Keratinocyte (primary cell): ENCODE measurements around the gene AP1S3.

ENCODE experiments used
- EZH2 ChIP-seq: IDR thresholded peaks from one replicate; pipeline ENCODE4 v1.6.1; 2012; ENCODE audit warnings: inconsistent platforms, mild to moderate bottlenecking, low read length, moderate library complexity
- TF ChIP-seq, protein P1 (sequence below), 3 experiments: IDR thresholded peaks in 1 of 3; conservative IDR thresholded peaks in 1 of 3; optimal IDR thresholded peaks in 1 of 3; 2 replicates in 2 of 3; 3 replicates in 1 of 3; pipeline versions ENCODE3 to v1.5.1; 2011; ENCODE audit warnings: low read length in 3 of 3, mild to moderate bottlenecking in 3 of 3, moderate library complexity in 2 of 3, control low read depth in 1 of 3, inconsistent platforms in 1 of 3; ENCODE audit not compliant: insufficient read depth in 2 of 3; ENCODE audit errors: extremely low read depth in 1 of 3

DNA sequence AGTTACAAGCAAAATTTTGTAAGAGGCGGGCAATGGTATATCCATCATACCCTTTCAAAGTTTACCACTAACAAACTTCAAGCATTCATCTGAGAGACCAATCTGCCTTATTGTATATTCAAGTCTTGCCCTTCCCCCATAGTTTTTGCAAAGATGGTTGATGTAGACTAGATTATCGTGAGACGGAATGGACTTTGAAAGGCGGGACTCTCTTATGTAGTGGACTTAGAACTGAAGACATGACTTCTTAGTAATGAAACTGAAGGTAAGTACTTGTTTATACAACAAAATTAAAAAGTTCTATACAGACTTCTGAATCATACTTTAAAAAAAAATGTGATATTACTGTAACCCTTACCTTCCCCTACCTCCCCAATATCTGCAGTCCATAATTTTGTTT is 10.4 kb downstream of the AP1S3 start:
- TF ChIP-seq, protein P1, sequence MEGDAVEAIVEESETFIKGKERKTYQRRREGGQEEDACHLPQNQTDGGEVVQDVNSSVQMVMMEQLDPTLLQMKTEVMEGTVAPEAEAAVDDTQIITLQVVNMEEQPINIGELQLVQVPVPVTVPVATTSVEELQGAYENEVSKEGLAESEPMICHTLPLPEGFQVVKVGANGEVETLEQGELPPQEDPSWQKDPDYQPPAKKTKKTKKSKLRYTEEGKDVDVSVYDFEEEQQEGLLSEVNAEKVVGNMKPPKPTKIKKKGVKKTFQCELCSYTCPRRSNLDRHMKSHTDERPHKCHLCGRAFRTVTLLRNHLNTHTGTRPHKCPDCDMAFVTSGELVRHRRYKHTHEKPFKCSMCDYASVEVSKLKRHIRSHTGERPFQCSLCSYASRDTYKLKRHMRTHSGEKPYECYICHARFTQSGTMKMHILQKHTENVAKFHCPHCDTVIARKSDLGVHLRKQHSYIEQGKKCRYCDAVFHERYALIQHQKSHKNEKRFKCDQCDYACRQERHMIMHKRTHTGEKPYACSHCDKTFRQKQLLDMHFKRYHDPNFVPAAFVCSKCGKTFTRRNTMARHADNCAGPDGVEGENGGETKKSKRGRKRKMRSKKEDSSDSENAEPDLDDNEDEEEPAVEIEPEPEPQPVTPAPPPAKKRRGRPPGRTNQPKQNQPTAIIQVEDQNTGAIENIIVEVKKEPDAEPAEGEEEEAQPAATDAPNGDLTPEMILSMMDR (optimal IDR thresholded peaks at IDR 0.05 in 1 of 3, IDR thresholded peaks at IDR 0.05 in 1 of 3, conservative IDR thresholded peaks at IDR 0.05 in 1 of 3; ENCODE audit: extremely low read depth in 1 of 3, insufficient read depth in 2 of 3, low read length in 3 of 3): no peak
- no peak for TF ChIP-seq EZH2
